Motor neuron (in vitro differentiated cells): ENCODE measurements around the gene TYMP. TPM values are rescaled to one million over a fixed set of nuclear protein-coding genes. Genes with fewer than 3 reads are reported as not detected.

Source experiments
- ATAC-seq, 8 experiments: fragments of 200-7000 bp; cut with Tn5 transposase; replicated peaks in 6 of 8; 2 replicates each; pipeline ENCODE4 v1.8.0; 2021; ENCODE audit warnings: mild to moderate bottlenecking in 8 of 8, moderate library complexity in 8 of 8
- H3K27ac ChIP-seq, 2 donors: fragments of 250-450 bp; sonication (Bioruptor Pico); 2 replicates each; pipeline ENCODE4 v1.9.0; 2021; ENCODE audit warnings: antibody characterized with exemption in 2 of 2, mild to moderate bottlenecking in 2 of 2, moderate library complexity in 1 of 2
- H3K4me1 ChIP-seq, 2 donors: fragments of 250-450 bp; sonication (Bioruptor Pico); replicated peaks in 1 of 2; 2 replicates each; pipeline ENCODE4 v1.6.1; 2021; ENCODE audit warnings: antibody characterized with exemption in 2 of 2, mild to moderate bottlenecking in 2 of 2, moderate library complexity in 1 of 2
- H3K4me3 ChIP-seq, 5 donors: fragments of 250-450 bp; sonication (Bioruptor Pico); 2 replicates each; pipeline ENCODE4 v1.9.0; 2021; ENCODE audit warnings: antibody characterized with exemption in 5 of 5, mild to moderate bottlenecking in 5 of 5, moderate library complexity in 4 of 5
- WGBS, 10 experiments: fragments of 450-650 bp; shearing (Covaris generic); methylation state at CpG; one replicate each; pipeline ENCODE4 v1.0.0; 2022; 5-methylcytosine and 5-hydroxymethylcytosine counted together
- in situ Hi-C, 9 experiments: fragments of 400-800 bp; cut with MboI; loops; one replicate each; pipeline ENCODE4 v1.15.0; 2021; ENCODE audit warnings: low sequenced_read_pairs in 9 of 9, low pct_unique_long_range_greater_than_20kb in 2 of 9; ENCODE audit not compliant: unreplicated experiment in 9 of 9
- total RNA-seq, 8 experiments: library from RNA; unstranded; fragments of 300-600 nt; gene quantifications; 2 replicates each; pipeline versions ENCODE4 v1.2.3 to v1.2.4, GENCODE V29; 2022

The TYMP gene
- total RNA-seq, 8 experiments from 2014 or later: 0.87 to 10.6 (median 3.9) TPM

- no peak overlapping the region for H3K4me3 ChIP-seq
- WGBS, 10 experiments: 70 to 100% (median 100%) methylated on average over 1 to 3 of the region's 15 CpGs; no CpG with 5 or more reads in 5 of the 10 experiments
- in situ Hi-C loops: no loop called here
- H3K27ac ChIP-seq: no peak overlapping the region
- ATAC-seq: no peak
- peaks cover 8 to 12% of the 10 kb centered on the region in 2 donors for H3K4me1 ChIP-seq
Observed at GRCh38 chr22:50513175-50513574, 16.6 kb downstream of the TYMP start.

- H3K27ac ChIP-seq: peak overlapping the region; percentile 94 to 98
- no peak for ATAC-seq
Observed at GRCh38 chr22:50508897-50509296, 20.9 kb downstream of the TYMP start.

GRCh38 chr22:50507991-50508884 is 21.6 kb downstream of the TYMP start, which contains the start of gene NCAPH2:
TSS of gene NCAPH2 (plus strand) at chr22:50508224. CDS start at chr22:50508338, 114 bp downstream.
- peak; percentile 65 to 77 (median 72) for ATAC-seq
- Histone ChIP-seq H3K27ac (peak within 1 kb of the TSS; percentile 94 to 98), H3K4me1 (peaks cover 14 to 18% of the 10 kb centered on the region in 2 donors), H3K4me3 (peak within 1 kb of the TSS; percentile 80 to 100 (median 98))
- in situ Hi-C loops: no loop called here
- WGBS, 10 experiments: 0 to 29% (median 0%) methylated on average over 1 to 10 of the region's 76 CpGs; no CpG with 5 or more reads in 1 of the 10 experiments

More at GRCh38 chr22:50508897-50509296, 20.9 kb downstream of the TYMP start:
- in situ Hi-C loops: no loop called here
- 0 to 19% (median 7%) methylated on average over 1 to 3 of the region's 3 CpGs; no CpG with 5 or more reads in 1 of the 10 experiments for WGBS, 10 experiments
- H3K4me1 ChIP-seq: peaks cover 14 to 18% of the 10 kb centered on the region in 2 donors
- H3K4me3 ChIP-seq: peak overlapping the region; percentile 70 to 100 (median 91)

GRCh38 chr22:50507421-50507990 is 22.3 kb downstream of the TYMP start, which contains the start of gene LMF2:
TSS of gene LMF2 (minus strand) at chr22:50507702. CDS start at chr22:50507675, 27 bp downstream.
- H3K4me3 ChIP-seq: peak within 1 kb of the TSS; percentile 80 to 100 (median 98)
- peaks cover 14 to 18% of the 10 kb centered on the region in 2 donors for H3K4me1 ChIP-seq
- WGBS, 10 experiments: 0% methylated on average over 1 of the region's 62 CpGs; no CpG with 5 or more reads in 9 of the 10 experiments
- H3K27ac ChIP-seq: peak within 1 kb of the TSS; percentile 94 to 98
- peak; percentile 71 to 85 (median 72) for ATAC-seq
- in situ Hi-C loops: no loop called here

GRCh38 chr22:50506611-50507420 is 23.0 kb downstream of the TYMP start:
- 0 to 35% (median 0%) methylated on average over 1 to 2 of the region's 21 CpGs; no CpG with 5 or more reads in 6 of the 10 experiments for WGBS, 10 experiments
- Histone ChIP-seq H3K4me1 (peaks cover 14 to 18% of the 10 kb centered on the region in 2 donors), H3K4me3 (peak overlapping the region; percentile 80 to 98 (median 95)), H3K27ac (peak overlapping the region; percentile 89 to 94)
- peak; percentile 2 to 12 (median 9) for ATAC-seq
- in situ Hi-C loops: no loop called here

- H3K4me3 ChIP-seq: peak overlapping the region; percentile 80 to 98 (median 95)
- 80 to 100% (median 96%) methylated on average over 1 to 13 of the region's 41 CpGs; no CpG with 5 or more reads in 5 of the 10 experiments for WGBS, 10 experiments
- ATAC-seq: no peak
Observed at GRCh38 chr22:50505776-50506610, 23.8 kb downstream of the TYMP start.

GRCh38 chr22:50505276-50505775 is 24.5 kb downstream of the TYMP start:
- 92 to 100% (median 100%) methylated on average over 1 to 4 of the region's 14 CpGs; no CpG with 5 or more reads in 7 of the 10 experiments for WGBS, 10 experiments
- Histone ChIP-seq H3K27ac (no peak overlapping the region), H3K4me1 (peaks cover 14 to 18% of the 10 kb centered on the region in 2 donors), H3K4me3 (no peak overlapping the region)
- in situ Hi-C loops: no loop called here
- ATAC-seq: no peak

More at GRCh38 chr22:50505776-50506610, 23.8 kb downstream of the TYMP start:
- in situ Hi-C loops: no loop called here
- H3K27ac ChIP-seq: no peak overlapping the region
- peaks cover 14 to 18% of the 10 kb centered on the region in 2 donors for H3K4me1 ChIP-seq

- Histone ChIP-seq H3K4me3 (no peak overlapping the region), H3K27ac (no peak overlapping the region), H3K4me1 (peaks cover 13% of the 10 kb centered on the region in 2 donors)
- in situ Hi-C loops: no loop called here
- ATAC-seq: no peak
- WGBS, 10 experiments: 50 to 100% methylated on average over 1 to 2 of the region's 44 CpGs; no CpG with 5 or more reads in 8 of the 10 experiments
Observed at GRCh38 chr22:50504369-50505211, 25.2 kb downstream of the TYMP start.

GRCh38 chr22:50503475-50504145 is 26.2 kb downstream of the TYMP start:
- H3K4me1 ChIP-seq: peaks cover 6 to 8% of the 10 kb centered on the region in 2 donors
- H3K4me3 ChIP-seq: no peak overlapping the region
- no peak for ATAC-seq
- in situ Hi-C loops: no loop called here
- 100% methylated on average over 2 of the region's 26 CpGs; no CpG with 5 or more reads in 9 of the 10 experiments for WGBS, 10 experiments
- H3K27ac ChIP-seq: no peak overlapping the region

- WGBS, 10 experiments: 95 to 100% methylated on average over 2 to 4 of the region's 24 CpGs; no CpG with 5 or more reads in 8 of the 10 experiments
- in situ Hi-C loops: no loop called here
- Histone ChIP-seq H3K27ac (no peak overlapping the region), H3K4me3 (no peak overlapping the region), H3K4me1 (peaks cover 6 to 8% of the 10 kb centered on the region in 2 donors)
- ATAC-seq: no peak
Observed at GRCh38 chr22:50502628-50503474, 27.0 kb downstream of the TYMP start.
